ENCODE data around the gene CHD1. TPM values are rescaled to one million over a fixed set of nuclear protein-coding genes. Genes with fewer than 3 reads are reported as not detected.
"Not testable (repeated sequence)": the region's sequence is repeated elsewhere in the genome, so short reads cannot be mapped to it uniquely, and the experiment has no call there.

The CHD1 gene
- total RNA-seq, 4 donors from 2014 or later, result 39.8 to 70.6 (median 54.1) TPM

DNA sequence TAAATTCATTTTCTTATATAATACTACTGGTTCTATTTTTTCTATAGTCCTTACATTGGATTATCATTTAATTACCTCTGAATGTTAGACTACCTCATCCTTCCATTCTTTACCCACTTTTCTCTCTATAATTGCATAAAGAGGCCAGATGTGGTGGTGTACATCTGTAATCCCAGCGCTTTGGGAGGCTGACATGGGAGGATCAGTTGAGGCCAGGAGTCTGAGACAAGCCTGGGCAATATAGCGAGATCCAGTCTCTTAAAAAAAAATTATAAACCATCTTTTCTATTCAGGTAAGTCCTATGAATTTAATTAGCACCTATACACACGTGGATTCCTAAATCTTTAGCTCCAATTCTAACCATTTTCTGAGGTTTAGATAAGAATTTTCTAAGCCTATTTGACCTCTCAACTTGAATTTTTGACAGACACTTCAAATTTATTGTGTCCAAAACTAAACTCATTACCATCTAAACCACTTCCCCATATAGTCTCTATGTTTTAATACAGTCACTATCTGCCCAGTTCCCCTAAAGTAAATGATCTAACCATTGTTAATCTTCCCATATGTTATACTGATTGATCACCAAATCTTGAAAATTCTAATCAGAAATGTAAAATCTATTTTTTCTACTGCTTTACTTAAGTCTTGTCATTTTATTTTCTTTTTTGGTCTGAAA is 33.0 kb upstream of the CHD1 start:
- Histone ChIP-seq H3K4me3 (no peak overlapping the region), H3K36me3 (no peaks in the 10 kb centered on the region), H3K9me3 (no peaks in the 10 kb centered on the region), H3K27me3 (no peaks in the 10 kb centered on the region), H3K4me1 (peaks cover 5% of the 10 kb centered on the region), H3K27ac (no peak overlapping the region)
- TF ChIP-seq POLR2A (IDR thresholded peaks at IDR 0.05) (no peak), EP300 (IDR thresholded peaks at IDR 0.05) (no peak), POLR2AphosphoS5 (IDR thresholded peaks at IDR 0.05) (no peak), CTCF (IDR thresholded peaks at IDR 0.05) (no peak)
- 88% methylated on average over 3 of the region's 3 CpGs for WGBS
- DNase-seq (ENCODE audit: low spot score in 2 of 2), result no peak

DNA sequence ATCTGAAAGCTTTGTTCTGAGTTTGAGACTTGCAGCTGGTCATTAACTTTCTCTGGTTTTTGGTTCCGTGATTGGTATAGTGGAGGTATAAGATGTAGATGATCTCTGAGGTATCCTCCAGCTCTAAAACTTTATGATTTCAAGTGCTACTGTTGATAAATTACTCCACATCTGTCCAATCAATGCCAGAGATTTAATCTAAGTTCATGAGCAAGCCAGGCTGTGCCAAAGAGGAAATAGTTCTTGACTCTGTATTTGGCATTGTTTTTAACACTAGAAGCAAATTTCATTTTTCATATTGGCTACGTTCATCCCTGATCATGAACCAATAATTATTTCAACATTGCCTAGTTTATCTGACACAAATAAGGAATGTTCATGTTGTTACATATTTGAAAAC is 28.5 kb upstream of the CHD1 start:
- H3K27me3 ChIP-seq, result no peaks in the 10 kb centered on the region
- H3K9me3 ChIP-seq, result no peaks in the 10 kb centered on the region
- peaks cover 5% of the 10 kb centered on the region for H3K4me1 ChIP-seq
- WGBS, result 37% methylated on average over 2 of the region's 2 CpGs
- no peak overlapping the region for H3K27ac ChIP-seq
- TF ChIP-seq EP300 (IDR thresholded peaks at IDR 0.05) (no peak), POLR2A (IDR thresholded peaks at IDR 0.05) (no peak), CTCF (IDR thresholded peaks at IDR 0.05) (no peak), POLR2AphosphoS5 (IDR thresholded peaks at IDR 0.05) (no peak)
- H3K36me3 ChIP-seq, result no peaks in the 10 kb centered on the region
- H3K4me3 ChIP-seq, result no peak overlapping the region
- no peak for DNase-seq (ENCODE audit: low spot score in 2 of 2)

DNA sequence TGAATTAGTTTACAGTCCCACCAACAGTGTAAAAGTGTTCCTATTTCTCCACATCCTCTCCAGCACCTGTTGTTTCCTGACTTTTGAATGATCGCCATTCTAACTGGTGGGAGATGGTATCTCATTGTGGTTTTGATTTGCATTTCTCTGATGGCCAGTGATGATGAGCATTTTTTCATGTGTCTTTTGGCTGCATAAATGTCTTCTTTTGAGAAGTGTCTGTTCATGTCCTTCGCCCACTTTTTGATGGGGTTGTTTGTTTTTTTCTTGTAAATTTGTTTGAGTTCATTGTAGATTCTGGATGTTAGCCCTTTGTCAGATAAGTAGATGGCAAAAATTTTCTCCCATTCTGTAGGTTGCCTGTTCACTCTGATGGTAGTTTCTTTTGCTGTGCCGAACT is 27.1 kb upstream of the CHD1 start:
- WGBS, result 97% methylated on average over 3 of the region's 3 CpGs

DNA sequence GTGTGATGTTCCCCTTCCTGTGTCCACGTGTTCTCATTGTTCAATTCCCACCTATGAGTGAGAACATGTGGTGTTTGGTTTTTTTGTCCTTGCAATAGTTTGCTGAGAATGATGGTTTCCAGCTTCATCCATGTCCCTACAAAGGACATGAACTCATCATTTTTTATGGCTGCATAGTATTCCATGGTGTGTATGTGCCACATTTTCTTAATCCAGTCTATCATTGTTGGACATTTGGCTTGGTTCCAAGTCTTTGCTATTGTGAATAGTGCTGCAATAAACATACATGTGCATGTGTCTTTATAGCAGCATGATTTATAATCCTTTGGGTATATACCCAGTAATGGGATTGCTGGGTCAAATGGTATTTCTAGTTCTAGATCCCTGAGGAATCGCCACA is 26.7 kb upstream of the CHD1 start:
- 91% methylated on average over 2 of the region's 2 CpGs for WGBS
- DNase-seq (ENCODE audit: low spot score in 2 of 2), result not testable (repeated sequence)

More for the DNA sequence above, 27.1 kb upstream of the CHD1 start:
- H3K27me3 ChIP-seq; DNase-seq (ENCODE audit: low spot score in 2 of 2); H3K4me3 ChIP-seq; H3K9me3 ChIP-seq; H3K27ac ChIP-seq; H3K4me1 ChIP-seq; H3K36me3 ChIP-seq: not testable (repeated sequence)

GRCh38 chr5:98954392-98955028 is 25.7 kb upstream of the CHD1 start:
- DNase-seq (ENCODE audit: low spot score in 2 of 2), result no peak
- no peaks in the 10 kb centered on the region for H3K27me3 ChIP-seq
- 89% methylated on average over 5 of the region's 5 CpGs for WGBS
- no peak overlapping the region for H3K27ac ChIP-seq
- TF ChIP-seq CTCF (IDR thresholded peaks at IDR 0.05) (no peak), EP300 (IDR thresholded peaks at IDR 0.05) (no peak), POLR2AphosphoS5 (IDR thresholded peaks at IDR 0.05) (no peak)
- peaks cover 5% of the 10 kb centered on the region for H3K4me1 ChIP-seq
- H3K9me3 ChIP-seq, result no peaks in the 10 kb centered on the region
- no peaks in the 10 kb centered on the region for H3K36me3 ChIP-seq
- H3K4me3 ChIP-seq, result no peak overlapping the region

More for the DNA sequence above, 26.7 kb upstream of the CHD1 start:
- H3K4me1 ChIP-seq, H3K27me3 ChIP-seq, H3K4me3 ChIP-seq, H3K27ac ChIP-seq, H3K9me3 ChIP-seq, H3K36me3 ChIP-seq: not testable (repeated sequence)

- 96% methylated on average over 3 of the region's 3 CpGs for WGBS
- Histone ChIP-seq H3K36me3 (no peaks in the 10 kb centered on the region), H3K27me3 (no peaks in the 10 kb centered on the region), H3K27ac (no peak overlapping the region), H3K9me3 (no peaks in the 10 kb centered on the region), H3K4me3 (no peak overlapping the region), H3K4me1 (peaks cover 27% of the 10 kb centered on the region)
- TF ChIP-seq POLR2A (IDR thresholded peaks at IDR 0.05) (no peak), POLR2AphosphoS5 (IDR thresholded peaks at IDR 0.05) (no peak), EP300 (IDR thresholded peaks at IDR 0.05) (no peak), CTCF (IDR thresholded peaks at IDR 0.05) (no peak)
- DNase-seq (ENCODE audit: low spot score in 2 of 2), result no peak
Observed at GRCh38 chr5:98942847-98943246, 14.0 kb upstream of the CHD1 start.
